PC-3 (cell line): ENCODE results near the gene EPHB1.

Experiments
- CTCF ChIP-seq: fragments of 300-600 bp; sonication (generic); conservative IDR thresholded peaks from 2 replicates; pipeline ENCODE4 v1.5.1; 2017; ENCODE audit warnings: antibody characterized with exemption, low read depth, mild to moderate bottlenecking, low read length
- EZH2 ChIP-seq: fragments of 300-600 bp; sonication (generic); IDR thresholded peaks from one replicate; pipeline ENCODE4 v1.6.1; 2017; ENCODE audit warnings: antibody characterized with exemption, mild to moderate bottlenecking, low read length; ENCODE audit not compliant: unreplicated experiment
- EZH2phosphoT487 ChIP-seq: fragments of 300-600 bp; sonication (generic); IDR thresholded peaks from 2 replicates; pipeline ENCODE4 v1.6.1; 2018; ENCODE audit warnings: mild to moderate bottlenecking, antibody characterized with exemption, low read length, borderline replicate concordance

- TF ChIP-seq CTCF (no peak), EZH2phosphoT487 (no peak), EZH2 (no peak)
Observed at GRCh38 chr3:135203026-135203425, 408.0 kb downstream of the EPHB1 start.
